GM12865 (cell line): ENCODE data around the gene NDFIP1.
"Not testable (repeated sequence)": the region's sequence is repeated elsewhere in the genome, so short reads cannot be mapped to it uniquely, and the experiment has no call there.

Experiments used
- DNase-seq: peaks from one replicate; pipeline ENCODE4 v3.0.0; 2010; ENCODE audit warnings: low read depth
- H3K4me3 ChIP-seq: 2 replicates; pipeline ENCODE4 v1.5.1; 2011; ENCODE audit warnings: mild to moderate bottlenecking, low read depth, low read length, control low read depth
- TF ChIP-seq, protein P1 (sequence below): IDR thresholded peaks from 2 replicates; pipeline ENCODE4 v1.5.1; 2011; ENCODE audit warnings: low read length, control low read depth, low read depth, inconsistent platforms; ENCODE audit not compliant: insufficient read depth; ENCODE audit errors: missing control alignments

NDFIP1 gene

DNA sequence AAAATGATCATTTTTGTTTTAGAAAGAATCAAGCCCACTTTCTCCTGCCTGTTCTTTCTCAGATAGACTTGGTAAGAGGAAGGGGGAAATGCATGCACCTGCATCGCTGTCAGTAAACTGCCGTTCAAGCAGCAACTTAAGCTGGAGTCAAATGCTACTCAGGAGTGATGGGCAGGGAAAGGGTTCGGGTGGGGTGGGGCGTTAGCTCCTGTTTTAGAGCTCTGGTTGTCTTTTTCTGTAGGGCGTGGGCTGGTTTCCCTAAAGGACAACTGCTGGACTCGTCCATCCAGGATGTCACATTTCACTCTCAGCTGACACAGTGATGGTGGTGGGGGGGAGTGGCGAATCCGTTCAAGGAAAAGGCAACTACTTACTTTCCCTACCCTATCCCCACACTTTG, 75.0 kb downstream of the NDFIP1 start:
- DNase-seq, result no peak
- H3K4me3 ChIP-seq, result no peak overlapping the region
- TF ChIP-seq, protein P1, sequence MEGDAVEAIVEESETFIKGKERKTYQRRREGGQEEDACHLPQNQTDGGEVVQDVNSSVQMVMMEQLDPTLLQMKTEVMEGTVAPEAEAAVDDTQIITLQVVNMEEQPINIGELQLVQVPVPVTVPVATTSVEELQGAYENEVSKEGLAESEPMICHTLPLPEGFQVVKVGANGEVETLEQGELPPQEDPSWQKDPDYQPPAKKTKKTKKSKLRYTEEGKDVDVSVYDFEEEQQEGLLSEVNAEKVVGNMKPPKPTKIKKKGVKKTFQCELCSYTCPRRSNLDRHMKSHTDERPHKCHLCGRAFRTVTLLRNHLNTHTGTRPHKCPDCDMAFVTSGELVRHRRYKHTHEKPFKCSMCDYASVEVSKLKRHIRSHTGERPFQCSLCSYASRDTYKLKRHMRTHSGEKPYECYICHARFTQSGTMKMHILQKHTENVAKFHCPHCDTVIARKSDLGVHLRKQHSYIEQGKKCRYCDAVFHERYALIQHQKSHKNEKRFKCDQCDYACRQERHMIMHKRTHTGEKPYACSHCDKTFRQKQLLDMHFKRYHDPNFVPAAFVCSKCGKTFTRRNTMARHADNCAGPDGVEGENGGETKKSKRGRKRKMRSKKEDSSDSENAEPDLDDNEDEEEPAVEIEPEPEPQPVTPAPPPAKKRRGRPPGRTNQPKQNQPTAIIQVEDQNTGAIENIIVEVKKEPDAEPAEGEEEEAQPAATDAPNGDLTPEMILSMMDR, result no peak

DNA sequence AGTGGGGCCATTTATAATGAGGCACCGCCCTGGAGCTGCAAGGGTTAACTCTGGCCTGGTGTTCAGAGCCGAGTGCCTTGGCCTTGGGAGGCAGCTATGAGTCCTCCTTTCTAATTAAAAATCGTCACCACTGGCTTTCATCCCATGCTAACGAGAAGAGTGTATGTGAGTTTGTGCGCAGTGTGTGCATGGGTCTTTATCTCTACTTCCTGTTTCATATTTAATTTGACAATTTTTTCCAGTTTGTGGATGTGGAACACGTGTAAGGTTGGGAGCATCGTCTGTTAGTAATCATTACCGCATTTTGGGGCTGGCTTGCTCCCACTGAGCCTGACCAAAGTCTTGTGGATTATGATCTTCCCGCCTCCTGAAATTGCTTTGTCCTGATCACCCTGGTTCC, 76.4 kb downstream of the NDFIP1 start:
- H3K4me3 ChIP-seq, result no peak overlapping the region
- no peak for DNase-seq
- TF ChIP-seq, protein P1, result no peak

DNA sequence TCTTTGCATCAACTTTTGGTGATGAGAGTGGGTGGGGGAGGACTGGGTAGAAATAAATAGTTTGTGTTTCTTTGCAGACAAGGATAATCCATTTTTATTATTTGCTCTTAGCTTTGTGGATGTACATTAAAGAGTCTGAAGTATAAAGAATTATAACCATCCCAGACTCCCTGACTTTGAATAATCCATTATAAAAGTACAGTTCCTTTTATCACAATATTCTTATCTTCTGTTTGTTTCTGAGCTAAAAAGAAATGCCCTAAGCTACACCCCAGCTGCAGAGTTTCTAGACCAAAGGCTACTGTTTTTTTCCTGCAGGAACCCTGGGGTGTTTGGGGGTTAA, 77.9 kb downstream of the NDFIP1 start:
- no peak overlapping the region for H3K4me3 ChIP-seq
- DNase-seq, result no peak
- TF ChIP-seq, protein P1, result no peak

DNA sequence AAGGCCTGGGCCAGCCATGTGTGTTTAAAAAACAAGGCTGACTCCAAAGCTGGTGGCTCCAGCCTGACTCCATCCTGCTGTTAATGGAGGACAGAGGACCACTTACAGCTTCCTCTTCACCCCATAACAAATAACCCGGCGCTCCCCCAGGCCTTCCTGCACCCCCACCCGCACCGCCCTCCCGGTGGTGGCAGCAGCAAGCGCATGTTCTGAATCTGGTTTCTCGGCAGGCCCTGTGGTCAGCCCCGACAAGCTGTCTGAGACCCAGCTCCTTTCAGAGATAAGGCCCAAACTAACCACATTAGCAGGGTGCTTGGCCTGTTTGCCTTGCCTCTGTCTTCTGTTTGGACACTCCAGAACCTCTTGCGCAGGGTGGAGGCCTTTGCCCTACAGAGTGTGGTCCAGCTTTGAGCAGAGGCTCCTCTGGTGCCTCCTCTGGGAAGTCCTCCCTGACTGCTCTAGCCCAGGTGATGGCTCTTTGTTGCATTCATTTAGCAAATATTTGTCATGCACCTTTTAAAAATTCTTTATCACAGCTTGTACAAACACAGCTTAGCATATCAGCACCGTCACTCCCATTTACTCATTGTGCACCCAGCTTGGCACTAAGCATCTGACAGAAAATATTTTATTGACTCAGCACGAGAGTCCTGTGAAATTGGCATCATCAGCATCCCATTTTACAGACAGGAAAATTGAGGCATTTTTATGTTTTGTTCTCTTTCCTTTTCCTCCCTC, 78.4 kb downstream of the NDFIP1 start:
- DNase-seq, result no peak
- TF ChIP-seq, protein P1, result no peak
- H3K4me3 ChIP-seq, result no peak overlapping the region

DNA sequence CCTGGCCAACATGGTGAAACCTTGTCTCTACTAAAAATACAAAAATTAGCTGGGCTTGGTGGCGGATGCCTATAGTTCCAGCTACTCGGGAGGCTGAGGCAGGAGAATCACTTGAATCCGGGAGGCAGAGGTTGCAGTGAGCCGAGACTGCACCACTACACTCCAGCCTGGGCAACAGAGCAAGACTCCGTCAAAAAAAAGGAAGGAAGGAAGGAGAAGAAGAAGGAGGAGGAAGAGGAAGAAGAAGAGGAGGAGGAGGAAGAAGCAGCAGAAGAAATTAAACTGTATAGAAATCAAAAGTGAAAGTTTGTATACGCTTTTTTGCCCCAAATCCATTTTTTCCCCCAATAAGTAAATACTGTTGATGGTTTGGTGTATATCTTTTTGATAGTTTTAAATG, 80.1 kb downstream of the NDFIP1 start:
- not testable (repeated sequence) for H3K4me3 ChIP-seq, DNase-seq

DNA sequence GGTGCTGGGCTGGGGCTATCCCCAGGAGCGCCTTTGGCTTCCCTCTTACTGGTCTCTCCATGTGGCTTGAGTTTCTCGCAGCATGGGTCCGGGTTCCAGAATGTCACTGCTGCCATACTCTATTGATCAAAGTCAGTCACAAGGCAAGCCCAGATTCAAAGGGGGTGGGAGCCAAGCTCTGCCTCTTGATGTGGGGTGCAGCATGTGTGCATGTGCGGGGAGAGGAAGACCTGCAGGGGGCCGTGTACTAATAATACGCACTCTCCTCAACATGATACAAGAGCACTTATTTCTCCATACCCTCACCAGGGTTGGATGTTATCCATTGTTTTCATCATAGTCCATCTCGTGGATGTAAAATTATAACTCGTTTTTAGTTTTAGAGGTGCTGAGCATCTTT, 81.2 kb downstream of the NDFIP1 start:
- TF ChIP-seq, protein P1, result no peak
- DNase-seq, result no peak
- H3K4me3 ChIP-seq, result no peak overlapping the region

DNA sequence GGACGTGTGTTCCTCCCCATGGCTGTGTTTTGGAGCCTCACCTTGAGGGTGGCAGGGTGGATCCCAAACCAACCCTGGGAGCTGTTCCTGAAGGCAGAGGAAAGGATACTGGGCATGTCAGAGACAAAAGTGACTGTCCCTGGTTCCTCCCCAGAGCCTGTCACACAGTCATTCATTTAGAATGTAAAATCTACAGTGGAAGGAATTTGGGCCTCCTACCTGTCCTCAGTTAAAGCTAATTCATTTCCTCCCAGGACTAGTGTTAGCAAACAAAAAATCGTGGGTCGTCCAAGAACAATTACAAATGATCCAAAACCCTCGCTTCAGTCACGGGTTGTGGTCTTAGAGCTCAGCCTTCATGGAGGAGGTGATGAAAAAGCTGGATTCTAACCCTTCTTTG, 83.2 kb downstream of the NDFIP1 start:
- no peak for DNase-seq
- TF ChIP-seq, protein P1, result no peak
- no peak overlapping the region for H3K4me3 ChIP-seq
